GM13976 (cell line): ENCODE results near the gene MLKL.

ENCODE experiments used
- DNase-seq: peaks from one replicate; pipeline ENCODE4 v3.0.0; 2012; ENCODE audit warnings: low spot score
- CTCF ChIP-seq: IDR thresholded peaks from 2 replicates; pipeline ENCODE4 v1.5.1; 2012; ENCODE audit warnings: borderline replicate concordance, mild to moderate bottlenecking; ENCODE audit not compliant: insufficient read depth; ENCODE audit errors: extremely low read depth, missing control alignments, control extremely low read depth
- in situ Hi-C: fragments of 300-500 bp; cut with MboI; formaldehyde crosslinking; loops from one replicate; pipeline ENCODE4 v1.12.0; 2022; ENCODE audit warnings: low sequenced_read_pairs, mixed read lengths, inconsistent platforms; ENCODE audit not compliant: unreplicated experiment

MLKL gene

GRCh38 chr16:74695450-74696422, 4.9 kb downstream of the MLKL start:
- in situ Hi-C loops: no loop called here
- TF ChIP-seq CTCF: no peak
- peak; percentile 91 for DNase-seq

- no peak for TF ChIP-seq CTCF
- in situ Hi-C loops: no loop called here
- no peak for DNase-seq
These were observed 9.4 kb downstream of the MLKL start for GRCh38 chr16:74691093-74691855.

- no peak for DNase-seq
- no peak for TF ChIP-seq CTCF
- in situ Hi-C loops: no loop called here
These were observed 18.1 kb downstream of the MLKL start for GRCh38 chr16:74682556-74682955.

- no peak for DNase-seq
- no peak for TF ChIP-seq CTCF
- in situ Hi-C loops: no loop called here
These were observed 20.0 kb downstream of the MLKL start for GRCh38 chr16:74680681-74681080.

GRCh38 chr16:74679983-74680382, 20.7 kb downstream of the MLKL start:
- in situ Hi-C loops: no loop called here
- DNase-seq: no peak
- TF ChIP-seq CTCF: no peak

GRCh38 chr16:74677868-74678267, 22.8 kb downstream of the MLKL start:
- no peak for TF ChIP-seq CTCF
- no peak for DNase-seq
- in situ Hi-C loops: no loop called here
